ENCODE results near the gene ANGPTL7. TPM values are rescaled to one million over a fixed set of nuclear protein-coding genes. Genes with fewer than 3 reads are reported as not detected.

ANGPTL7 gene
- total RNA-seq, 1 experiment from 2014 or later = not detected

DNA sequence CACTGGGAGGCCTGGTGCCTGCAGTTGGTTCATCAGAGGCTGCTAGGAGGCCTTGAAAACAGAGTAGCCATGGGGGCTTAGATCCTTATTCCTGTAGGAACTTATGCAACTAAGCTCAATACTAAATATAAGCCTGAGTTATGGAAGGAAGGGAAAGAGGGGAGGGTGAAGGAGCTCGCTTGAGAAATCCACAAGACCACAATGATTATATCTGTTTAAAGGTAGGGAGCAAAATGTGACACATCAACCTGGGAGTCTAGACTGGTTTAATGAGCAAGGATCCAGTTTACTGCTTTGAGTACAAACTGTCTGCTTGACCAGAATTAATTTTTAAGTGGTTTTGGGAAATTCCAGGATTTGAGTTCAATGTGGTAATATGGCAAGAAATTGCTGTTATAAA lies 20.4 kb upstream of the ANGPTL7 start:
- BruUV-seq (replicated peaks) = no TSS peak
- ChIA-PET POLR2A (no interaction called here), CTCF (no interaction called here)
- Mint-ChIP-seq H3K9me3 (ENCODE audit: unreplicated experiment) (no peaks in the 10 kb centered on the region), H3K4me1 (ENCODE audit: low read depth, unreplicated experiment) (no peaks in the 10 kb centered on the region), H3K36me3 (ENCODE audit: insufficient read depth, unreplicated experiment) (peaks cover 8% of the 10 kb centered on the region), H3K27ac (ENCODE audit: unreplicated experiment) (no peak overlapping the region), H3K27me3 (ENCODE audit: insufficient read depth, unreplicated experiment) (no peaks in the 10 kb centered on the region), H3K4me3 (ENCODE audit: unreplicated experiment) (no peak overlapping the region)
- TF ChIP-seq, protein P1, sequence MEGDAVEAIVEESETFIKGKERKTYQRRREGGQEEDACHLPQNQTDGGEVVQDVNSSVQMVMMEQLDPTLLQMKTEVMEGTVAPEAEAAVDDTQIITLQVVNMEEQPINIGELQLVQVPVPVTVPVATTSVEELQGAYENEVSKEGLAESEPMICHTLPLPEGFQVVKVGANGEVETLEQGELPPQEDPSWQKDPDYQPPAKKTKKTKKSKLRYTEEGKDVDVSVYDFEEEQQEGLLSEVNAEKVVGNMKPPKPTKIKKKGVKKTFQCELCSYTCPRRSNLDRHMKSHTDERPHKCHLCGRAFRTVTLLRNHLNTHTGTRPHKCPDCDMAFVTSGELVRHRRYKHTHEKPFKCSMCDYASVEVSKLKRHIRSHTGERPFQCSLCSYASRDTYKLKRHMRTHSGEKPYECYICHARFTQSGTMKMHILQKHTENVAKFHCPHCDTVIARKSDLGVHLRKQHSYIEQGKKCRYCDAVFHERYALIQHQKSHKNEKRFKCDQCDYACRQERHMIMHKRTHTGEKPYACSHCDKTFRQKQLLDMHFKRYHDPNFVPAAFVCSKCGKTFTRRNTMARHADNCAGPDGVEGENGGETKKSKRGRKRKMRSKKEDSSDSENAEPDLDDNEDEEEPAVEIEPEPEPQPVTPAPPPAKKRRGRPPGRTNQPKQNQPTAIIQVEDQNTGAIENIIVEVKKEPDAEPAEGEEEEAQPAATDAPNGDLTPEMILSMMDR (IDR thresholded peaks at IDR 0.05; ENCODE audit: insufficient read depth in 1 of 2, low read depth in 1 of 2, low read length in 1 of 2, severe bottlenecking in 1 of 2, unreplicated experiment in 1 of 2) = no peak
- H3K4me1 ChIP-seq = no peaks in the 10 kb centered on the region
- H3K9me3 ChIP-seq = no peaks in the 10 kb centered on the region
- intact Hi-C loops (cut with micrococcal nuclease; ENCODE audit: unreplicated experiment) = no loop called here
- DNase-seq = no peak
- no peaks in the 10 kb centered on the region for H3K27me3 ChIP-seq (replicated peaks; ENCODE audit: control insufficient read depth, insufficient read depth, low read length)
- no peaks in the 10 kb centered on the region for H3K36me3 ChIP-seq (ENCODE audit: control insufficient read depth, insufficient read depth, low read length)
- no peak overlapping the region for H3K4me3 ChIP-seq (ENCODE audit: low read depth, low read length)

DNA sequence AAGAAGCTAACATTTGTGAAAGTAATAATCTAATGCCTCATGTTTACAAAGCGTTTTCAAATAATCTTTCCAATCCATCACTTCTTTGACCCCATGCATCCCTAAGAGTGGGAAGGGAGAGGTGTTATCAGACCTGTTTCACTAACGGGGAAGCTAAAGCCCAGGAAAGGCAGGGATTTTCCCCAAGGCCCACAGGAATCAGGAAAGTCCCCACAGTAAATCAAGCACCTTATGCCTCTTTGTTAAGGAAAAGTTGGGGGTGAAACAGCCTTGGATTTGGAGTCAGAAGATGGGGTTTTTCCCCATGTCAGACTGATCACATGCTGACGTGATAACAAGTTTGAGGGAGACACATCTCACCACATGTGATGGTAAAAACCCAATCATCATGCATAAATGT lies 20.0 kb upstream of the ANGPTL7 start:
- no peaks in the 10 kb centered on the region for H3K9me3 ChIP-seq
- Mint-ChIP-seq H3K27me3 (ENCODE audit: insufficient read depth, unreplicated experiment) (no peaks in the 10 kb centered on the region), H3K4me3 (ENCODE audit: unreplicated experiment) (no peak overlapping the region), H3K9me3 (ENCODE audit: unreplicated experiment) (no peaks in the 10 kb centered on the region), H3K36me3 (ENCODE audit: insufficient read depth, unreplicated experiment) (peaks cover 6% of the 10 kb centered on the region), H3K4me1 (ENCODE audit: low read depth, unreplicated experiment) (no peaks in the 10 kb centered on the region), H3K27ac (ENCODE audit: unreplicated experiment) (no peak overlapping the region)
- no peaks in the 10 kb centered on the region for H3K4me1 ChIP-seq
- ChIA-PET POLR2A (no interaction called here), CTCF (no interaction called here)
- H3K4me3 ChIP-seq (ENCODE audit: low read depth, low read length) = no peak overlapping the region
- no peaks in the 10 kb centered on the region for H3K27me3 ChIP-seq (replicated peaks; ENCODE audit: control insufficient read depth, insufficient read depth, low read length)
- no peaks in the 10 kb centered on the region for H3K36me3 ChIP-seq (ENCODE audit: control insufficient read depth, insufficient read depth, low read length)
- no TSS peak for BruUV-seq (replicated peaks)
- TF ChIP-seq, protein P1 (IDR thresholded peaks at IDR 0.05; ENCODE audit: insufficient read depth in 1 of 2, low read depth in 1 of 2, low read length in 1 of 2, severe bottlenecking in 1 of 2, unreplicated experiment in 1 of 2) = no peak
- intact Hi-C loops (cut with micrococcal nuclease; ENCODE audit: unreplicated experiment) = no loop called here
- DNase-seq = no peak

DNA sequence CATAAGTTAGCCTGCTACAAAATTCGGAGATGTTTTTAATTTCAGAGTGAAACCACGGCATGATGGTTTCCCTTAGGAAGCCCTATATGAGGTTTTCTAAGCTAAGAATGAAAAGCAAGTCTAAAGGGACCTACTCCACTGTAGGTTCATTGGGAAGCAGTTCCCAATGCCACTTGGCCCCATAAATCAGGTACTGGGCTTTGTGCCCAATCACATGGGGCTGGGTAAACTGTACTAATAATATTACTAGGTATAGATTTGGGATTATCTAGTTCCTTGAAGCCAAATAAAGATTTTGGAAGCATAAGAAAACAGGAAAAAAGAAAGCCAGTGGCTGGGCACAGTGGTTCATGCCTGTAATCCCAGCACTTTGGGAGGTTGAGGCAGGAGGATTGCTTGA lies 19.1 kb upstream of the ANGPTL7 start:
- H3K4me3 Mint-ChIP-seq (ENCODE audit: unreplicated experiment) = no peak overlapping the region

More for the DNA sequence above, 19.1 kb upstream of the ANGPTL7 start:
- TF ChIP-seq, protein P1 (IDR thresholded peaks at IDR 0.05; ENCODE audit: insufficient read depth in 1 of 2, low read depth in 1 of 2, low read length in 1 of 2, severe bottlenecking in 1 of 2, unreplicated experiment in 1 of 2) = no peak
- intact Hi-C loops (cut with micrococcal nuclease; ENCODE audit: unreplicated experiment) = no loop called here
- DNase-seq = no peak
- ChIA-PET POLR2A (interaction anchor here (0.6 kb wide), 1 partner anchor 81 kb away, joined by 6 read pairs; no protein-coding TSS in a partner anchor), CTCF (no interaction called here)
- no TSS peak for BruUV-seq (replicated peaks)
- Mint-ChIP-seq H3K27me3 (ENCODE audit: insufficient read depth, unreplicated experiment) (no peaks in the 10 kb centered on the region), H3K9me3 (ENCODE audit: unreplicated experiment) (no peaks in the 10 kb centered on the region), H3K4me1 (ENCODE audit: low read depth, unreplicated experiment) (no peaks in the 10 kb centered on the region), H3K27ac (ENCODE audit: unreplicated experiment) (no peak overlapping the region), H3K36me3 (ENCODE audit: insufficient read depth, unreplicated experiment) (peaks cover 6% of the 10 kb centered on the region)
- Histone ChIP-seq H3K4me1 (no peaks in the 10 kb centered on the region), H3K27me3 (replicated peaks; ENCODE audit: control insufficient read depth, insufficient read depth, low read length) (no peaks in the 10 kb centered on the region), H3K4me3 (ENCODE audit: low read depth, low read length) (no peak overlapping the region), H3K9me3 (no peaks in the 10 kb centered on the region), H3K36me3 (ENCODE audit: control insufficient read depth, insufficient read depth, low read length) (no peaks in the 10 kb centered on the region)
